Central memory CD8-positive, alpha-beta T cell (primary cell): Measurements from ENCODE around the gene ZNF827.

ENCODE experiments used
- ATAC-seq: fragments of 150-1000 bp; cut with Tn5 transposase; replicated peaks from 2 replicates; pipeline ENCODE4 v1.10.0; 2022; ENCODE audit warnings: mild to moderate bottlenecking, moderate FRiP score, moderate number of reproducible peaks; ENCODE audit not compliant: poor library complexity, severe bottlenecking; ENCODE audit errors: extremely low read depth
- DNase-seq, 2 donors: peaks; one replicate each; pipeline ENCODE4 v3.0.0; 2021; ENCODE audit warnings: low spot score in 2 of 2
- H3K27ac Mint-ChIP-seq: one replicate; pipeline ENCODE4 v1.8.0; 2022; ENCODE audit warnings: low read depth, mild to moderate bottlenecking, moderate library complexity, mixed read lengths
- H3K27me3 Mint-ChIP-seq: one replicate; pipeline ENCODE4 v1.8.0; 2022; ENCODE audit warnings: mixed read lengths
- H3K36me3 Mint-ChIP-seq: one replicate; pipeline ENCODE4 v1.8.0; 2022; ENCODE audit warnings: mild to moderate bottlenecking, moderate library complexity, mixed read lengths; ENCODE audit not compliant: insufficient read depth
- H3K4me1 Mint-ChIP-seq: one replicate; pipeline ENCODE4 v1.8.0; 2022; ENCODE audit warnings: mixed read lengths
- H3K4me3 Mint-ChIP-seq: one replicate; pipeline ENCODE4 v1.8.0; 2022; ENCODE audit warnings: mild to moderate bottlenecking, moderate library complexity, mixed read lengths
- H3K9me3 Mint-ChIP-seq: one replicate; pipeline ENCODE4 v1.8.0; 2022; ENCODE audit warnings: mixed read lengths

Gene ZNF827

DNA sequence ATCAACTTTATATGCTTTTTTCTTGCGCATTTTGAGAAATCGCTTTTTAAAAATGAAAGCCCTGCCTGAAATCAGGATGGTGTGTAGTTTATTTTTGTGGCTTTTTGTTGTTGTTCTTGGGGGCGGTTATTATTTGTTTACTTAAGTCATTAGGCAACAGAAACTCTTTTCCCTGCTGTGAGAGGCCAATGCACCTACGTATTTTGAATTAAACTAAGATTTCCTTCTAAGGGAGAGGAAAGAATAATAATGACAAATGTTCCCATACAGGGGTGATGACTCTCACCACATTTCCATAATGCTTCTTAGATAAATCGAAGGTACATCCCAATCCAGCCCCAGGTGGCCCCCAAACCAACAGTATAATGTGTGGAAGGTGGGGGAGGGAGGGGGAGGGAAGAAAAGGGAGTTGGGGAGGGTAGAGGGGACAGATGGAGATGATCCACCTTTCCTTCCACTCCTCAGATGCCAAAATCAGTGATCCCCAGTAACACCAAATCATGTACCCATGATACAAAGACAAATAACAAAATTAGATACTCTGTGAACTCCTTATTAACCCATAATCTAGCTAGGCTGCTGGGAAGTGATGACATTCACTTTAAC lies 39.6 kb downstream of the ZNF827 start:
- no peaks in the 10 kb centered on the region for H3K9me3 Mint-ChIP-seq
- no peak for DNase-seq
- H3K4me3 Mint-ChIP-seq: no peak overlapping the region
- no peak for ATAC-seq
- no peak overlapping the region for H3K27ac Mint-ChIP-seq
- no peaks in the 10 kb centered on the region for H3K27me3 Mint-ChIP-seq
- peaks cover 33% of the 10 kb centered on the region for H3K4me1 Mint-ChIP-seq
- peaks cover 26% of the 10 kb centered on the region for H3K36me3 Mint-ChIP-seq

DNA sequence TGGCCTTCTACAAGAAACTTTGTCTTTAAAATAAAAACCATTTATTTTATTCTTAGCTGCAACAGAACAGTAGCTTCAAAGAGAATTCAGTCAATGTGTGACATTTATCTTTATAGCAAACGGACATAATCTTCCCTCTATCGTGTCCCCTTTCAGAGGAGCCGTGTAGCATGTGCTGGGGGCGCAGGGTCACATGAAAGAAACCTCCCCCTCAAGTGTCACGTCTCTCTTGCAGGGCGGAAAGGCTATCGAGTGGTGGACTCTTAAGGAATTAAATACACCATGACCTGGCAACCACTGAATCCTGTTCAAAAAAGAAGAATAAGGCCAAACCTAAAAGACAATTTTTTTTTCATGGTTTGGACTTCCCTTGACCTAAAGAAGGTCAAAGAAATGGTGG lies 40.2 kb downstream of the ZNF827 start:
- ATAC-seq: no peak
- peaks cover 35% of the 10 kb centered on the region for H3K4me1 Mint-ChIP-seq

DNA sequence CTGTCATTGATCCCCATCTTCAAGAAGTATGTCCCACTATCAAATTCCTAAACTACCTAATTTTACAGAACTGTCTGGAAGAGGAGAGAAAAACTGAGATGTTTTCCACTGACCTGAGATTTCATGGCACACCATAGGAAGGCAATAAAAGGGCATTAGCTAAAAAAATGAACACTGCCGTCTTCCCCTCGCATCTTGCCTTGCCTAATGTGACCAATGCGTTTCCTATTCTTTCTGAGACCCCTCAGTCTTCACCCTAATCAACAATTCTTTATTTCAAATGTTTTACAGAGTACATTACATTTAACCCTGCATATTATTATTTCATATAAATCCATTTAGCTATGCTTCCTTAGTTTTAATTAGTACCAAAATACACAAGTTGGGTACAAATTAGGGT lies 43.6 kb downstream of the ZNF827 start:
- DNase-seq: no peak
- no peak for ATAC-seq
- no peaks in the 10 kb centered on the region for H3K9me3 Mint-ChIP-seq
- H3K27ac Mint-ChIP-seq: peak overlapping the region; percentile 0
- H3K4me3 Mint-ChIP-seq: no peak overlapping the region
- H3K36me3 Mint-ChIP-seq: peaks cover 1% of the 10 kb centered on the region
- H3K27me3 Mint-ChIP-seq: no peaks in the 10 kb centered on the region
- peaks cover 29% of the 10 kb centered on the region for H3K4me1 Mint-ChIP-seq

More for the DNA sequence above, 40.2 kb downstream of the ZNF827 start:
- H3K36me3 Mint-ChIP-seq: peaks cover 24% of the 10 kb centered on the region
- H3K27ac Mint-ChIP-seq: no peak overlapping the region
- DNase-seq: no peak
- no peaks in the 10 kb centered on the region for H3K27me3 Mint-ChIP-seq
- no peaks in the 10 kb centered on the region for H3K9me3 Mint-ChIP-seq
- no peak overlapping the region for H3K4me3 Mint-ChIP-seq

DNA sequence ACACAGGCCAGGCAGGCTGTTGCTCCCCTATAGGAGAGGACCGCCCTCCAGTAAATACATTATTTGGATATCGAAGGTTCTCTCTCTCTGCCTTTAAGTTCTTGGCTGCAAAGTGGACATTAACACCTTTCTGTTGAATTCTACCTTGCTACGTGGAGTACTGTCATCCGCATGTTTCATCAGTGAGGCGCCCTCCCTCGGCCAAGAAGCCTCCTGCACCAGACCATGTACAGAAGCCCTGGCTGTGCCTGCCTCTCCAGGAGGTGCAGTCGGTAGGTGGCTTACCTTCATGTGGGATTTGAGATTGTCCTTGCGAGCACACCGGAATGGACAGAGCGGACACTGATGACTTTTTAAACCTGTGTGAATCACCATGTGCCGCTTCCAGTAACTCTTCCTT lies 46.7 kb downstream of the ZNF827 start:
- peaks cover 35% of the 10 kb centered on the region for H3K4me1 Mint-ChIP-seq
- no peak for DNase-seq
- H3K27me3 Mint-ChIP-seq: no peaks in the 10 kb centered on the region
- H3K27ac Mint-ChIP-seq: peak overlapping the region; percentile 23
- no peak for ATAC-seq
- H3K9me3 Mint-ChIP-seq: no peaks in the 10 kb centered on the region
- no peak overlapping the region for H3K4me3 Mint-ChIP-seq
- peaks cover 4% of the 10 kb centered on the region for H3K36me3 Mint-ChIP-seq

- ATAC-seq (no peak), DNase-seq (no peak)
- no peaks in the 10 kb centered on the region for H3K9me3 Mint-ChIP-seq
- peaks cover 6% of the 10 kb centered on the region for H3K36me3 Mint-ChIP-seq
- no peak overlapping the region for H3K27ac Mint-ChIP-seq
- H3K4me1 Mint-ChIP-seq: peaks cover 29% of the 10 kb centered on the region
- H3K4me3 Mint-ChIP-seq: no peak overlapping the region
- no peaks in the 10 kb centered on the region for H3K27me3 Mint-ChIP-seq
Measured at GRCh38 chr4:145890689-145891088, 47.9 kb downstream of the ZNF827 start.

GRCh38 chr4:145888393-145888792 lies 50.2 kb downstream of the ZNF827 start:
- no peak for DNase-seq
- no peaks in the 10 kb centered on the region for H3K9me3 Mint-ChIP-seq
- no peak for ATAC-seq
- no peak overlapping the region for H3K4me3 Mint-ChIP-seq
- no peaks in the 10 kb centered on the region for H3K27me3 Mint-ChIP-seq
- peaks cover 11% of the 10 kb centered on the region for H3K36me3 Mint-ChIP-seq
- H3K4me1 Mint-ChIP-seq: peaks cover 26% of the 10 kb centered on the region
- H3K27ac Mint-ChIP-seq: no peak overlapping the region

- no peak for ATAC-seq
- DNase-seq: no peak
- Mint-ChIP-seq H3K4me1 (peaks cover 28% of the 10 kb centered on the region), H3K27ac (no peak overlapping the region), H3K27me3 (no peaks in the 10 kb centered on the region), H3K4me3 (no peak overlapping the region), H3K36me3 (peaks cover 11% of the 10 kb centered on the region), H3K9me3 (no peaks in the 10 kb centered on the region)
Measured at GRCh38 chr4:145887241-145887991, 51.2 kb downstream of the ZNF827 start.

GRCh38 chr4:145886871-145887240 lies 51.8 kb downstream of the ZNF827 start:
- Mint-ChIP-seq H3K36me3 (peaks cover 11% of the 10 kb centered on the region), H3K4me1 (peaks cover 28% of the 10 kb centered on the region), H3K4me3 (no peak overlapping the region), H3K9me3 (no peaks in the 10 kb centered on the region), H3K27ac (no peak overlapping the region), H3K27me3 (no peaks in the 10 kb centered on the region)
- no peak for ATAC-seq
- DNase-seq: no peak

DNA sequence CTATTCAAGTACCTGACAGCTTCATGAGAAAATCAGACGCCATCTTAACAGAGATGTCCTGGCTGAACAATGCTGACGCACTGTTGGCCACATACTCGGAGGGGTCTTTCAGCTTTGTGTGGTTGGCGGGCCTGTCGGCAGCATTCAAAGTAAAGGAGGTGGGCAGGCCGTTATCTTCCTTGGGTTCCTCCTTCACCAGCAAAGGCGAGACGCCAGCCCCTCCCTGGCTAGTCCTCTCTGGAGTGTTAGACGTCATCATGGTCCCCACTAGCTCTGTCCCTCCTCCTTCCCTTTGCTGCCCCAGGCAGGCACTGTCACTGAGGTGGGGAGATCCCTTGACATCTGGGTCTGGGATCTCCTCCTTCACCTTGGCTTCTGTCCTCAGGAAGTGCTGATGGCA lies 53.0 kb downstream of the ZNF827 start:
- no peaks in the 10 kb centered on the region for H3K9me3 Mint-ChIP-seq
- DNase-seq (no peak), ATAC-seq (no peak)
- peaks cover 11% of the 10 kb centered on the region for H3K36me3 Mint-ChIP-seq
- H3K27ac Mint-ChIP-seq: no peak overlapping the region
- H3K4me3 Mint-ChIP-seq: no peak overlapping the region
- H3K4me1 Mint-ChIP-seq: peaks cover 29% of the 10 kb centered on the region
- no peaks in the 10 kb centered on the region for H3K27me3 Mint-ChIP-seq

- H3K9me3 Mint-ChIP-seq: no peaks in the 10 kb centered on the region
- H3K36me3 Mint-ChIP-seq: peaks cover 14% of the 10 kb centered on the region
- ATAC-seq (no peak), DNase-seq (no peak)
- H3K4me3 Mint-ChIP-seq: no peak overlapping the region
- peaks cover 33% of the 10 kb centered on the region for H3K4me1 Mint-ChIP-seq
- H3K27me3 Mint-ChIP-seq: no peaks in the 10 kb centered on the region
- no peak overlapping the region for H3K27ac Mint-ChIP-seq
Measured at GRCh38 chr4:145884775-145885174, 53.8 kb downstream of the ZNF827 start.

GRCh38 chr4:145883101-145883694 lies 55.4 kb downstream of the ZNF827 start:
- Mint-ChIP-seq H3K27me3 (no peaks in the 10 kb centered on the region), H3K4me3 (no peak overlapping the region), H3K27ac (no peak overlapping the region), H3K9me3 (no peaks in the 10 kb centered on the region), H3K4me1 (peaks cover 35% of the 10 kb centered on the region), H3K36me3 (peaks cover 12% of the 10 kb centered on the region)
- ATAC-seq: no peak
- DNase-seq: no peak

DNA sequence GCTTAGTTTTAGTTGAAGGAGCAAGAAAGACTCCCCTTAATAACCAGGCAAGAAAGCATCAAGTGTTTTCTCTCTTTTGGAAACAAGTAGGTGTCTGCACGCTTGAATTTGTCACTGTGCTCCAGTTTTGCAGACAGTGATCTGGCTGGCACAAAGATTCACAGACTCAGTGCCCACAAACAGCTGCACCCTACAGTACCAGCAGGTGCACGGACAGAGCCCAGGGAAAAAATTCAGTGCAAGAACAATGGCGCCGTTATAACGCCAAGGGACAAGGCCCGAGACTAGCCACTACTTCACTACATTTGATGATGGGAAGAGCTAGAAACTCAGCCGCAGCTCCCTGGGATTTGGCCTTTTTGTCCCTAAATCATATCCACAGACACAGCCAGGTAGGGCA lies 56.0 kb downstream of the ZNF827 start:
- Mint-ChIP-seq H3K9me3 (no peaks in the 10 kb centered on the region), H3K27ac (no peak overlapping the region), H3K27me3 (no peaks in the 10 kb centered on the region), H3K4me3 (no peak overlapping the region), H3K4me1 (peaks cover 36% of the 10 kb centered on the region), H3K36me3 (peaks cover 12% of the 10 kb centered on the region)
- DNase-seq (no peak), ATAC-seq (no peak)

GRCh38 chr4:145881989-145882388 lies 56.6 kb downstream of the ZNF827 start:
- Mint-ChIP-seq H3K27ac (no peak overlapping the region), H3K4me1 (peaks cover 36% of the 10 kb centered on the region), H3K27me3 (no peaks in the 10 kb centered on the region)

More at GRCh38 chr4:145881989-145882388, 56.6 kb downstream of the ZNF827 start:
- Mint-ChIP-seq H3K9me3 (no peaks in the 10 kb centered on the region), H3K36me3 (peaks cover 13% of the 10 kb centered on the region), H3K4me3 (no peak overlapping the region)
- DNase-seq: no peak
- ATAC-seq: no peak
